Right forelimb (tissue), 1 donor: Measurements from ENCODE around the gene GJC1.
"Not testable (repeated sequence)": the region's sequence is repeated elsewhere in the genome, so short reads cannot be mapped to it uniquely, and the experiment has no call there.

Source experiments
- DNase-seq: peaks from one replicate; pipeline ENCODE4 v3.0.0-alpha.2; 2018

The GJC1 gene

DNA sequence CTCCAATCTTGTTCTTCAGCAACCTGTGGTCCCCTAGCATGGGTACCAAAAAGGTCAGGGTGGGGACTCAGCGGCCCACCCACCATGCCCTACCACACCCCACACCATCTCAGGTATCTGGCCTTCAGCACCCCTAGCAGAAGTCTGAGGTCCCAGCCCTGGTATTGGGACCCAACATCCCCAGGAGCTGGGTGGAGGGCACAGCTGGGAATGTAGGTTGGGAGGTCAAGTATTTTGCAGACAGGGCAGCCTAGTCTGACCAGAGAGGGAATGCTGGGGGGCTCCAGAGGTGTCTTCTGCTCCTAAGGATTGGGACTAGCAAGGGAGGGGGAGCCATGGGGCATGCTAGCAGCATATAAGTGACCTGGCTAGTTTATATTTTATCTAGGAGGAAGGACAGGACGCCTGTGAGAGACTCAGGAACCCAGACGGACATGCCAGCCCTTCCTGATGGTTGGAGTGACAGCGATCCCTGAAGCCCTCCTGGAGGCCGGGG is 72.1 kb downstream of the GJC1 start:
- DNase-seq: no peak

DNA sequence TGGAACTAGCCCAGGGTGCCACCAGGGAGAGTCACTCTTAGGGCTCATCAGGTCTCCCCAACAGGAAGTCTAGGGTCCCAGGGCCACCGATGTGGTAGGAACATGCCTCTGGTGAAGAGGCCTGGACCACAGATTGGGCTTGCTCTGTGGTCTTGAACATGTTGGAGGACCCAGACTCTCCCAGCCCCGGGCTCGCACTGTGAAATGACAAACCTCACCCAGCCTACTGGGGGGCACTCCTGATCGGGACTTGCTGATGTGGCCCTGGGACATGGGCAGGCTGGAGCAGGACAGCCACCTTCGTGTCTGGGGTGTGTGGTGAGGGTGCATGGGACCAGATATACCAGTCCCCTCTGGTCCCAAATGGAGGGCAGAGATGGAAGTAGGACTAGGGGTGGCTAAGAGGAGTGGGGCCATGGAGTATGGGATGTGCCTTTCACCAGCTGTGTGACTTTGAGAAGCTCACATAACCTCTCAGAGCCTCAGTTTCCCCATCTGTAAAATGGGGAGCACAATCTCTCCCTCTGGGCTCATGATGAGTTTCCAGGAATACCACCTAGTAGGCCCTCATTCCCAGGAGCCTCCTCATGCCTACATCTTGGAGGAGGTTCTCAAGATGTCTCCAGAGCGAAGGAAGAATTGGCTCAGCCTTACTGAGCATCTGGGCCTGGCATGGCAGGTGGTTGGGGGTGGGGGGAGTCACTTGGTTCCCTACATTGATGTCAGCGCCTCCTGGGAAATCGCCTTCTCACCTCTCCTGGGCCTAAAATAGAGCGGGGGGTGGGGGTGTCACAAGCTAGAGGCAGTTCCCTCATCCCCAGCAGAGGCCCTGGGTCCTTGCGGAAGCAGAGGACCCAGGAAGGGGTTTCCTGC is 72.8 kb downstream of the GJC1 start:
- DNase-seq: no peak

- not testable (repeated sequence) for DNase-seq
Observed at GRCh38 chr17:44755180-44755579, 74.9 kb downstream of the GJC1 start.

DNA sequence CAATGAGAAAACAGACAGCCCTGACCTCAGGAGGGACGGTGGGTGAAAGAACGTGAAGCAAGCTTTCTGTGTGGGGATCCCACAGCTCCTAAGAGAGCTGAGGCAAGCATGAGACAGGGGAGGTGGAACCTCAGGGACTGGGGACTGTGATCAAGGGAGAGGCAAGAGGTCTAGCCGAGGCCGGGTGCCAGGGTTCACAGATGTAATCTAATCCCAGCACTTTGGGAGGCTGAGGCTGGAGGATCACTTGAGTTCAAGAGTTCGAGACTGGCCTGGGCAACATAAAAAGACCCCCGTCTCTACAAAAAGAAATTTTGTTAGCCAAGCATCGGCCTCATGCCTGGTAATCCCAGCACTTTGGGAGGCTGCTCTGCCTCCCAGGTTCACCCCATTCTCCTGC is 75.8 kb downstream of the GJC1 start:
- DNase-seq: no peak

GRCh38 chr17:44752953-44753861 is 76.9 kb downstream of the GJC1 start:
- DNase-seq: no peak

GRCh38 chr17:44751806-44752205 is 78.3 kb downstream of the GJC1 start:
- no peak for DNase-seq

- DNase-seq: no peak
Observed at GRCh38 chr17:44751331-44751730, 78.8 kb downstream of the GJC1 start.

- no peak for DNase-seq
Observed at GRCh38 chr17:44749980-44750318, 80.1 kb downstream of the GJC1 start.

- peak; percentile 74 for DNase-seq
Observed at GRCh38 chr17:44749076-44749979, 80.8 kb downstream of the GJC1 start.
